Fibroblast of the conjunctiva (primary cell): ENCODE results near the gene ARHGAP35.
"Not testable (repeated sequence)": the region's sequence is repeated elsewhere in the genome, so short reads cannot be mapped to it uniquely, and the experiment has no call there.

Experiments used
- DNase-seq: peaks from one replicate; pipeline ENCODE4 v3.0.0-alpha.2; 2010; ENCODE audit warnings: low read depth

The ARHGAP35 gene

DNA sequence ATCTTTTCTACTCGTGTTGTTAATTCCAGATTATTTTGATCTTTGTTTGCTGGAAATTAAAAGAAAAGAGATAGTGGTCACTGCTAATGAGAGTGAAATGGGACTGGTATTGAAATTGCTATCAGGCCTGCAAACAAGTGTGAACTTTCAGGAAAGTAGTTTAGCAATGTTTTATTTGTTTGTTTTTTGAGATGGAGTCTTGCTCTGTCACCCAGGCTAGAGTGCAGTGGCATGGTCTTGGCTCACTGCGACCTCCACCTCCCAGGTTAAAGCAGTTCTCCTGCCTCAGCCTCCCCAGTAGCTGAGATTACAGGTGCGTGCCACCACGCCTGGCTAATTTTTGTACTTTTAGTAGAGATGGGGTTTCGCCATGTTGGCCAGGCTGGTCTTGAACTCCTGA, 10.4 kb downstream of the ARHGAP35 start:
- not testable (repeated sequence) for DNase-seq

DNA sequence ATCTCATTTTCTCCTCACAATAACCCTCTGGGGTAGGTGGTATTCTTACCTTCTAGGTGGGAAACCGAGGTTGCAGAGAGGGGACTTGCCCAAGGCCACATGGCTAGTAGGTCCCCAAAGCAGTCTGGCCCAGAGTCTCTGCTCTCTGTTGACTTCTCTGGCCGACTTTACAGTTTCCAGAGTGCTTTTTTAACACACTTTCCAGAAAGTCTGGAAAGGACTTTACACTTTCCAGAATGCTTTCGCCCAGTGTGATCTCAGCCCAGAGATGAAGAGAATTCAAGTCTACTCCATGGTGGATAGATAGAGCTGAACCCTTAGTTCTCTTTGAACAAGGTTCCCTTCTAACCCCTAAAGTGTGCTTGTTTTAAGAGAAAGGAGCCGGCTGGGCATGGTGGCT, 12.2 kb downstream of the ARHGAP35 start:
- DNase-seq = no peak

DNA sequence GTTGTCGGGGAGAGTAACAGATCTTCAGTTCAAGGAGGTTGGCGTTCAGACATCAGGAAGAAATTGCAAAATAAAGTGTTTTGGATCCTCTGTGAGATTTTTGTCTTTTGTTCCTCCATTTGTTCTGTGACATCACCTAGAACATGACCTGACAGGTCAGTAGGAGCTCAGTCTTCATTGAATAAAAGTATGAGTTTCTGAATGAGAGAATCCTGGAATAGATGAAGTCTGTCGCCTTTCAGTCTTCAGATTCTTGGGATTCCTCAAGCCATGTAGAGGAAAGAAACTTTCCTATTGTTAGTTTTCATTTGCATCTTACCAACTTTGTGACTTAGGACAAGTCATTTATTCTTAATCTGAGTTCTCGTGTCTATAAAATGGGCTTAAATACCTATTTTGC, 14.4 kb downstream of the ARHGAP35 start:
- DNase-seq = no peak

DNA sequence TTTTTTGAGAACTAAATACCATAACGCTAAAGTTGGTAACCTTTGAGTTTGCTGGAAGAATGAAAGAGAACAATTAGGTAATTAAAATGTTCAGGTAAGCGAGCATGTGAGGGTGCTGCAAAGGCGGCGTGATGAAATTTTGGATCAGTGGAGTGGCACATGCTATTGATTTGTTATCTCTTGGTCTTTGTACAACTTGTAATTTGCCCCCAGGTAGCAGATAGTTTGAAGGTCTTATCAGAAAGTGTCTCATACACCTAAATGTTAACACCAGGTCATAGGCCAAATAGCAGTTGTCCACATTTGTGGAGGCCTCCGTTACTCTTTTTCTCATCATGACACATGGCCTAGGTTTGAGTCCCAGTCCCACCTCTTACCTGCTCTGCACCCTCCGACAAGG, 14.9 kb downstream of the ARHGAP35 start:
- no peak for DNase-seq

DNA sequence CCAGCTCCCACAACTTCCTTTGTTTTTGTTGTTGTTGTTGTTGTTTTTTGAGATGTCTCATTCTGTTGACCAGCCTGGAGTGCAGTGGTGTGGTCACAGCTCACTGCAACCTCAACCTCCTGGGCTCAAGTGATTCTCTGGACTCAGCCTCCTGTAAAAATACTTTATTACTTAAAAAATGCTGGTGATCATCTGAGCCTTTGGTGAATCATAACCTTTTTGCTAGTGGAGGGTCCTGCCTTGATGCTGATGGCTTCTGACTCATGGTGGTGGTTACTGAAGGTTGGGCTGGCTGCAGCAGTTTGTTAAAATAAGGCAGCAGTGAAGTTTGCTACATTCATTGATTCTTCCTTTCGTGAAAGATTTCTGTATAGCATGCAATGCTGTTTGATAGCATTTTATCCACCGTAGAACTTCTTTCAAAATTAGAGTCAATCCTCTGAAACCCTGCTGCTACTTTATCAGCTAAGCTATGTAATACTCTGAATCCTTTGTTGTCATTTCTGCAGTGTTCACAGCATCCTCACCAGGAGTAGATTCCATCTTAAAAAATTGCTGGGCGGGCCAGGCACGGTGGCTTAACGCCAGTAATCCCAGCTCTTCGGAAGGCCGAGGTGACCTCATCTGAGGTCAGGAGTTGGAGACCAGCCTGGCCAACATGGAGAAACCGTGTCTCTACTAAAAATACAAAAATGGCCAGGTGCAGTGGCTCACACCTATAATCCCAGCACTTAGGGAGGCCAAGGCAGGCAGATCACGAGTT, 18.0 kb downstream of the ARHGAP35 start:
- no peak for DNase-seq

DNA sequence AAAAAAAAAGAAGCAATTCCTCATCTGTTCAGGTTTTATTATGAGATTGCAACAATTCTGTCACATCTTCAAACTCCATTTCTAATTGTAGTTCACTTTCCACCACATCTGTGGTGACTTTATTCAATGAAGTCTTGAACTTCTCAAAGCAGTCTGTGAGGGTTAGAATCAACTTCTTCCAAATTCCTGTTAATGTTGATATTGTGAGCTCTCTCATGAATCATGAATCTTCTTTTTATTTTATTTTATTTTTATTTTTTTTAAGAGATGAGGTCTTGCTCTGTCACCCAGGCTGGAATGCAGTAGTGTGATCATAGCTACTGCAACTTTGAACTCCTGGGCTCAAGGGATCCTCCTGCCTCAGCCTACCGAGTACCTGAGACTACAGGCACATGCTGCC, 19.6 kb downstream of the ARHGAP35 start:
- DNase-seq = no peak

DNA sequence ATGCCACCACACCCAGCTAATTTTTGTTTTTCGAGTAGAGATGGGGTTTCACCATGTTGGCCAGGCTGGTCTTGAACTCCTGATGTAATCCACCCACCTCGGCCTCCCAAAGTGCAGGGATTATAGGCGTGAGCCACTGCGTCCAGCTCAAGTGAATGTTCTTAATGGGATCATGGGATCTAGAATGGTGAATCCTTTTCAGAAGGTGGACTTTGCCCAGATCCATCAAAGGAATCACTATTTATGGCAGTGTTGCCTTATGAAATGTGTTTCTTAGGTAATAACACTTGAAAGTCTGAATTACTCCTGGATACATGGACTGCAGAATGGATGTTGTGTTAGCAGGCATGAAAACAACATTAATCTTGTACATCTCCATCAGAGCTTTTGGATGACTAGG, 20.3 kb downstream of the ARHGAP35 start:
- no peak for DNase-seq

DNA sequence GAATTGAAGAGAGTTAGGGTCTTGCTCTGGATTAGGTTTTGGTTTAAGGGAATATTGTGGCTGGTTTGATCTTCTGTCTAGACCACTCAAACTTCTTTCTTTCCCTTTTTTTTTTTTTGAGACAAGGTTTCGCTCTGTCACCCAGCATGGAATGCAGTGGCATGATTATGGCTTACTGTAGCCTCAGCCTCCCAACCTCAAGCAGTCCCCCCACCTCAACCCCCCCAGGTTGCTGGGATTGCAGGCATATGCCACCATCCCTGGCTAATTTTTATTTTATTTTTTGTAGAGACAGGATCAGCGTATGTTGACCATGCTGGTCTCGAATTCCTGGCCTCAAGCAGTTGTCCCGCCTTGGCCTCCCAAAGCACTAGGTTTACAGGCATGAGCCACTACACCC, 21.2 kb downstream of the ARHGAP35 start:
- DNase-seq = no peak

DNA sequence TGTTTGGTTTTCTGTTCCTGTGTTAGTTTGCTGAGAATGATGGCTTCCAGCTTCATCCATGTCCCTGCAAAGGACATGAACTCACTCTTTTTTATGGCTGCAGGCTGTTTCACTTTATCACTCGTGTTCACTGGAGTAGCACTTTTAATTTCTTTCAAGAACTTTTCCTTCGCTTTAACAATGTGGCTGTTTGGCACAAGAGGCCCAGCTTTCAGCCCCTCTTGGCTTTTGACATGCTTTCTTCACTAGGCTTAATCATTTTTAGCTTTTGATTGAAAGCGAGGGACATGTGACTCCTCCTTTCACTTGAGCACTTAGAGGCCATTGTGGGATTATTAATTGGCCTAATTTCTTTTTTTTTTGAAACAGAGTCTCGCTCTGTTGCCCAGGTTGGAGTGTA, 22.0 kb downstream of the ARHGAP35 start:
- not testable (repeated sequence) for DNase-seq

DNA sequence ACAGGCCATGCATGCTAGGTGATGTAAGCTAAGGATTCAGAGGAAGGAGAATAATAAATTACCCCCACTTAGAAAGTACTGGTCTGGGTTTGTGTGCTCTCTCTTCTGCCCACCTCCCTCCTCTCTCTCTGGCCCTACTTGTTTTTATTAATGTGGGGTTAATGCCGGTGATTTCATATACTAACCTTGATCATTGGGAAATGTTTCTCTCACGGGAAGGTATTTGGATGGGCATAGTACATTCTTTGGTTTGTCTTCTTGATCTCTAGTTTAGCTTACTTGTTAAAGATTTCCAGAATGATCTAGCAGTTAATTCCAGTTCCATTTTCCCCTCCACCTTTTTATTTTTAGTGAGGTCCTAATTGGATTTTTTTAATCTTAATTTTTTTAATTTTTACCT, 24.6 kb downstream of the ARHGAP35 start:
- no peak for DNase-seq

DNA sequence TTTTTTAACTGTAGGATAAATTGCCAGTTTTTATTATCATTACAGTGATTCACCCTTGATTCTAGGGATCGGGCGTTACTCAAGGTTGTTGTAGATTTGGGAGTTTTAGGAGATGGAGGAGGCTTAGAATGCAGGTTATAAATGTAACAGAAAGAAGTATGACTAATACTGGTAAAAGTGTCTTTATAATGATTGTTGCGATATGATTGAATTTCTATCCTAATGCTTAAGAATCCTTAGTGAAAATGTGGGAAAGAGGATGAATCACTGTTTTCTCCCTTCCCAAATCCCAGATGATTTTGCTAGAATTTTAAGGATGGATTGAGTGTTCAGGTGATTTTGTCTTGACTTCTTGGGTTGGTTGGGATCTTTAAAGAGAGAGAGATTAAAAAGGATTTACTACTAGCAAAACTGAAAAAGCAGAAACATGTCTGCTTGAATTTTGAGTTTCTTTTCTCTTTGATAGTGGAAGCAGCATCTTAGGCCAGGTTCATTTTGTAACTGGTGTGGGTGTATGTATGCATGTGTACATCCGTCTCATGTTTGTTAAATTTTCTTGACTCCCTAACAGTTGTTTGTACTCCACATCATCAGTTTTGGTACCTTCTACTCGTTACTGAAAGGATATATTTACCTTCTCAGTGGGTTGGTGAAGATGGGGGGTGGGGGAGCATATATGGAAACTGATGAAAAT, 25.9 kb downstream of the ARHGAP35 start:
- DNase-seq = no peak

DNA sequence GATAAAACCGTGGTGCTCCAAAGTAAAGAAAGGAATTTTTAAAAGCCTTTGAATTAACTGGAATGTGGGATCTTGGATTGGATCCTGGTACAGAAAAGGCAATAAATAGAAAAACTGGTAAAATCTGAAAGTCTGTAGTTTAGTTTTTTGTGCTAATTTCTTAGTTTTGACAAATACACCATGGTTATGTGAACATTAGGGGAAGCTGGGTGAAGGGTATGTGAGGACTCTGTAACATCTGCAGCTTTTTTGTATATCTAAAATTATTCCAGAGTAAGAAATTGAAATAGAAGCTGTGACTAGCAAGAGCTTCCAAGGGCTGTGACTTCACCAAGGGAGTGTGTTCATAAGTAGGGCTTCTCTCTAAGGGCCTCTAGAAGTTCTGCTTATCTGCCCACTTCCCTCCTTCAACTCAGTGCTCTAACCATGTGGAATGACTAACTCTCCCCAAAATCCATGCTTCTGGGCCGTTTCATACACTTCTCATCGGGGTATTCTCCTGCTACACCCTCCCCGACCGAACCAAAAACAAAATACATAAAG, 26.5 kb downstream of the ARHGAP35 start:
- no peak for DNase-seq

DNA sequence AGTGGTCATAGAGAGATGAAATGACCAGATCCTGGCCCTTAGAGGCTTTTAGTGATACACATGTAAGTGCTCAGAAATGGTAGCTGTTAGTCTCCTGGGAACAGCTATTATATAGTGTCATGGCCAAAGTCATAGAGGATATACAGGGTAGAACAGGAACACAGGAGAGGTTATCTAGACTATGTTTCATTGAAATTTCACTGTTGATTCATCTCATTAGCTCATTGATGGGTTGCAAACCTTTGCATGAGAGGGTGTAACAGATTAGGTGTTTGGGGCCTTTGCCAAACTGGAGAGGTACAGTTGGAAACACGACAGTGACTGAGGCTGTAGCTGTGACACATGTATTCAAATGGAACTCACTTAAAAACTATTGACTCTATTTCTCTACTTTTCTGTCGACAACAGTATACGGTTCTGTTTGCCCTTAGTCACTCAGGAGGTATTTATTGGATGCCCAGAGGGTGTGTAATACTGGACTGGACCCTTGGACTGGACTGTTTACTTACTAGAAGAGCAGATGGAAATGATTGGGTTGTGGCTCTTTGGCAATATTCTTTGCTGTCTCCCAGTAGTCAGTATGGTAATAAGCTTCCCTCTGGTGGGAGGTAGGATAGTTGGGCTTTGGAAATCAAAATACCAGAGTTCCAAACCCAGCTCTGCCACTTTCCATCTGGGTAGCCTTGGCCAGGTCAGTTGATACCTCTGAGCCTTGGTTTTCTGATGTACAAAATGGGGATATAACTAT, 29.8 kb downstream of the ARHGAP35 start:
- DNase-seq = peak; percentile 87

DNA sequence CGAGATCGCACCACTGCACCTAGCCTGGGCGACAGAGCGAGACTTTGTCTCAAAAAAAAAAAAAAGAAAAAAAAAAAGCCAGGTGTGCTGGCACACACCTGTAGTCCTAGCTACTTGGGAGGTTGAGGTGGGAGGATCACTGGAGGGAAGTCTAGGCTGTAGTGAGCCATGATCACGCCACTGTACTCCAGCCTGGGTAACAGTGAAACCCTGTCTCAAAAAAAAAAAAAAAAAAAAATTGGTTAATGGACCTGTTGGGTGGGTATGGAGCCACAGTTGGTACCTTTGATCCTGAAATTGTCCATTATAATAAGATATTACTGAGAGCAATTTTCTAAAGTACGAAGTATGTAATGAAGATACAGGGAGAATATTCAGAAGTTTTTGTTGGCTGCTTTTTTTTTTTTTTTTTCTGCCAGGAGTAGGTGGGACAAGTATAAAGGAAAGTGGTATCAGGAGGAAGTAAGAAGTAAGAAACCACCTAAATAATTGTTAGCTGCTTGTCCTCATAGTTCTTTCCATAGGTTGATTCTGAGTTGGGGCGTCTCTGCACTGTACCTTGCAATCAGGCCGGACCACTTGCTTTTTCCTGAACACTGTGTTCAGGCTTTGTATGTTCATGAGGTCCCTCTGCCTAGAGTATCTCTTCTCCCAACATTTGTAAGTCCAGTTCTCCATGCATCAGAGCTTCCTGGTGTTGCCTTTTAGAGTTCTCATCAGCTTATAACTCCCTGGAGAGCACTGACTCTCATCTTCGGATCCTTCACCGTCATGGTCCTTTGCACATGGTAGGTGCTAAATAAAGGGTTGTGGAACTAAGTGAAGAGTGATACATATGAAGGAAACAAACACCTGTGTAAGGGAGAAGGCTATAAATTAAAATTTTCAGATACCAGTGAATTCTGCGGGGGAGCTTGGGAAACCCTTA, 31.7 kb downstream of the ARHGAP35 start:
- DNase-seq = no peak

DNA sequence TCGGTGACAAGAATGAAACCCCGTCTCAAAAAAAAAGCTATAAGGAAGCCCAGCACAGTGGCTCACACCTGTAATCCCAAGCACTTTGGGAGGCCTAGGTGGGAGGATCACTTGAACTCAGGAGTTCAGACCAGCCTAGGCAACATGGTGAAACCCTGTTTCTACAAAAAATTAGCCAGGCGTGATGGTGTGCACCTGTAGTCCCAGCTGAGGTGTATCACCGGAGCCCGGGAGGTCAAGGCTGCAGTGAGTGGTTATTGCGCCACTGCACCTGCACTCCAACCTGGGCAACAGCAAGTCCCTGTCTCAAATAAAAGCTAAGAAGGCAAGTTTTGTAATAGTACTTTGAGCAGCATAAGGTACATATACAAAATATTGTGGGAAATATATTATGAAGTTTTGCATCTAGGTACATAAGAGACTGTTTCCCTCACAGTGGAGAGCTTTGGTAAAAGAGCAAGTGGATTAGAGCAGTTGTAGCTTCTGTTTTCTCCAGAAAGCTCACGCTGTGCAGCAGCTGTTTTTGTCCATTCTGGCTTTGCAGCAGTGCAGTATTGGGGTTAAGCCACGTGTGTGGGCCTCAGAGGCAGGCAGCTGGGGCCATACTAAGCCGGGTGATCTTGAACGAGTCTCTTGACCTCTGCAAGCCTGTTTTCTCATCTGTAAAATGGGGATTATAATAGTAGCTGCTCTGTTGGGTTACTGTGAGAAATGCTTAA, 35.4 kb downstream of the ARHGAP35 start:
- DNase-seq = no peak

DNA sequence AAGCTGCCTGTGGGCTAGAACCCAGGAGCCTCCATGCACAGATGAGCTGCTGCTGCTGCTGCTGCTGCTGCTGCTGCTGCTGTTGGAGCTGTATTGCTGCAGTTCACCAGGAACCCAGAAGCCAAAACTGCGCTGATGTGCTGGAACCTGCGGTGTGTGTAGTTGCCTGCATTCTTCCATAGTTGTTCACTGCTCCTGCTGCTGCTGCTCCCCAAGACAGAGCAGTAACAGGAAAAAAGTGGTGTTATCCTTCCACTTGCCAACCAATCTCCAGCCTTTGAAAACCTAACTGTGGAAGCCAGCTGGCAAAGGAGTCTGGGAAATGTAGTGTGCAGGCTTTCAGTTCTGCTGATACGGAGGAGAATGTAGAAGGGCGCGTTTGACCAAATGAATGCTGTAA, 37.9 kb downstream of the ARHGAP35 start:
- DNase-seq = no peak

DNA sequence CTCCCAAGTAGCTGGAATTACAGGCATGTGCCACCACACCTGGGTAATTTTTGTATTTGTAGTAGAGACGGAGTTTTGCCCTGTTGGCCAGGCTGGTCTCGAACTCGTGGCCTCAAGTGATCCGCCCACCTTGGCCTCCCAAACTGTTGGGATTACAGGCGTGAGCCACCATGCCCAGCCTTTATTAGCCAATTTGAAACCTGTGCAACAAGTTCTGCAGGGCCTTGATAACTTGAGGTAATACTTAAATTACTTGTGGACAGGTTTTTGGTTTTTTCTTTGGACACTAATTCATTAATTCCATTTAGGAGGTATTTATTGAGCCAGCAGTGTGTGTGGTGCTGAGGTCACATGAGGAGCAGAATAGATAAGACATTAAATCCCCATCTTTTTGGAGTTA, 39.5 kb downstream of the ARHGAP35 start:
- no peak for DNase-seq

DNA sequence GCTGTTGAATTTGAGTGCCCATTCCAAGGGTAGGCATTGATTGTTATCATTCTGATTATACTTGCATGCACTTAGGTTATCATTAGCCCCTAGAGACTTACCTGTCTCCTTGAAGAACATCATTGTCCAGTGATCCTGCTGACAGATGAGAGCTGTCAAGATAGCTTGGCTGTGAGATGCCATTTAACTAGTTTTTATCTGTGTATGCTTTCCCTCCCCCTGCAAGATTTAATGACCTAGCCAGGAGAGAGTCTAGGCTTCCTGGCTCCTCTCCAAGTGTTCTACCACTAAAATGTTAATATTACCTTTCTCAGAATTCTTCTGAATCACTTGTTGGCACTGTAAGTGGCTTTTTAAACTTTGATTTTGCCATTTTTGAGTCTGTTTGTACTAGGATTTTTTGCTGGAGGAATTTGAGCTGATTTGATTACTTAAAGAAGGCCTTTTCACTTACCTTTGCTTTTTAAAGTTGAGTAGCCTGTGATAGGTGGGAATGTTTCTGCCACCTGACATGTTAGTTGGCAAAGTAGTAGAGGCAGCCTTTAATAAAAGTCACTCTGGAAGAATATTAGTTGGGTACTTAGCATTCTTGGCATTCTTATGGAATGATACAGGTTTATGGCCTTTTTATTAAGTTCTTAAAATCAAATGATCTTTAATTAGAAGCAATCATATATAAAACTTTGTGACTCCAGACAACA, 41.1 kb downstream of the ARHGAP35 start:
- DNase-seq = no peak

DNA sequence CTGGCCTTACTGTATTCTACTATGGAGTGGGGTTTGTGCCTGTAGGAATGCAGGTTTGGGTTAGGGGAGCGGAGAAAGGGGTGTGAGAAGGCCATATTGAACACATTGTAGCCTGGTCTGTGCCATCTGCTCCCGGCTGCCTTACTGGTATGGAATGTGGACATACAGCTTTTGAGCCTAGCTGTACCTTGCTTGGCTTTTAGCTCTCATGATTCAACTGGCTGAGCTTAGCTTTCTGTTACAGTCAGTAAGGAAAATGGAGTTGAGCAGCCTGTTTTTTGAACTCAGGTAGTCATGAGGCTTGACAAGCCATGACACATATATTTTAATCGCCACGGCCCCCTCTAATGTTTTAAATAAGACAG, 41.6 kb downstream of the ARHGAP35 start:
- no peak for DNase-seq

DNA sequence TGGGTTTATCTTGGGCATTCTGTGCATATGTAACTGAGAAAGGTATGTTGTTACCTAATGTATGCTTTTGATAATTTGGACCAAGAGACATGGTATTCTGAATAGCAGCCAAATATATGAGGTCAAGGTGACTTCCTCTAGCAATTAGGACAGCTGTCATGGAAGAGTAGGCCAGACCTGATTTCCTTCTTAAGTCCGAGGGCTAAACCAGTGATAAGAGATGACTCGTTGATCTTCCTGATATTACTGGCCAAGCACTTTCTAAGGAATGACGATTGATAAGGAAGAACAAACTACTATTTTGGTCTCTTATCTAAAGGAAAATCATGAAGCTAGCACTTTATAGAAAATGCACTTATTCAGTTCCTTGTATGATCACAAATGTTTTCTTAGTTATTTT, 42.7 kb downstream of the ARHGAP35 start:
- no peak for DNase-seq
